Daoy (cell line): Measurements from ENCODE around the gene NHSL1. TPM values are rescaled to one million over a fixed set of nuclear protein-coding genes. Genes with fewer than 3 reads are reported as not detected.

Experiments used
- DNase-seq: peaks from one replicate; pipeline ENCODE4 v3.0.0-alpha.2; 2015; ENCODE audit warnings: low read depth
- total RNA-seq: library from RNA; depleted of rRNA; stranded (reverse); fragments of >200 nt; shearing (Covaris generic); gene quantifications from 2 replicates; pipeline ENCODE4 v1.2.3, GENCODE V29; 2014

The NHSL1 gene
- total RNA-seq, 1 experiment from 2014 or later: 4.2 TPM

GRCh38 chr6:138498629-138499302, 528 bp downstream of the NHSL1 start:
- no peak for DNase-seq

DNA sequence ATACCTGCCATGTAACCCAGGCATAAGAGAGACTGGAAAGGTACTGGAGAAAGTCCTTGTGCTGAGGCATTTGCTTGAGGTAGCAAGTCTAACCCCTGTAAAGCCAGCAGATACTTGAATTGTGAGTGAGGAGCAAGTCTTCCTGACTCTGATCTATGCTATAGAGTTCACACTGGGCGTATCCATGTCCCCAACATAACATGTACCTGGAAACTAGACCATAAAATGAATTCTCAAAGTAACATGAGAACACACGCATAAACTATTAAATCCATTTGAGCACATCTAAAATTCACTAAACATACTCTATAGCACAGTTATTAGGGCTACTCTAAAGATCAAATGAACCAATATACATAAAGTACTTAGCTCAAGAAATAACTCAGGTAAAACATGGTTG, 2.0 kb downstream of the NHSL1 start:
- no peak for DNase-seq

- DNase-seq: no peak
These were observed 5.0 kb downstream of the NHSL1 start for GRCh38 chr6:138494312-138494711.

- DNase-seq: peak; percentile 35
These were observed 5.9 kb downstream of the NHSL1 start for GRCh38 chr6:138493413-138493812.

GRCh38 chr6:138492871-138493270, 6.4 kb downstream of the NHSL1 start:
- DNase-seq: no peak

DNA sequence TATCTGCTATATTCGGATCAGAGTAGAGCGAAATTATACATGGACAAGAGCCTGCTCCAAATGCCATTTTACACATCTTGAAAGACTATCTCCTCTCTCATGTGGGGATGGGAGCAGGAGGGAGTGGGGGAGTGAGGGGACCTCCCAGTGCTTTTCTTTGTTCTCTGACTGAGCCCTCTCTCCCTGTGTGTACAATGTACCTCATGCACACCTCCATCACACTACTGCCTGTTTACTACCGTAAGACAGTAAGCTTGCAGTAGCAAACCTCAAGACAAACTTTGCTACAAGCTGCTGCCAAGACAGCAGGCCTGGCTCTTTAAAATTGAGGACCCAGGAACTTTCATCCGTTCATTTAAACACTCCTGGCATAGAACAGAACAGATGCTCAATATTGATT, 7.2 kb downstream of the NHSL1 start:
- no peak for DNase-seq

- no peak for DNase-seq
These were observed 8.3 kb downstream of the NHSL1 start for GRCh38 chr6:138491017-138491416.

DNA sequence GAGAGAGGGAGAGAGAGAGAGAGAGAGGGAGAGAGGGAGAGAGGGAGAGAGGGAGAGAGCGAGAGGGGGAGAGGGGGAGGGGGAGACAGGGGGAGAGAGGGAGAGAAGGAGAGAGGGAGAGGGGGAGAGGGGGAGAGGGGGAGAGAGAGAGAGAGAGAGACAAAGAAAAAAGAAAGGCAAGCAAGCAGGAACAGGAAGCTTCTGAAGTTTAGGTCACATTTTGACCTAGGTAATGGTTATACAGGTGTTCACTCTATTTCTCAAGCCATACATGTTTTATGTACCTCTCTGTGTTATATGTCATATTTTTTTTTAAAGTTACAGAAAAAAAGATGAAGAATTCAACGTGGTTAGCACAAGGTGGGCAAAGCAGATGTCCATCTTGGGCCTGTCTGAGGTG, 9.4 kb downstream of the NHSL1 start:
- DNase-seq: no peak

- no peak for DNase-seq
These were observed 12.1 kb downstream of the NHSL1 start for GRCh38 chr6:138487102-138487604.

GRCh38 chr6:138486249-138487101, 12.8 kb downstream of the NHSL1 start:
- peak; percentile 6 for DNase-seq

DNA sequence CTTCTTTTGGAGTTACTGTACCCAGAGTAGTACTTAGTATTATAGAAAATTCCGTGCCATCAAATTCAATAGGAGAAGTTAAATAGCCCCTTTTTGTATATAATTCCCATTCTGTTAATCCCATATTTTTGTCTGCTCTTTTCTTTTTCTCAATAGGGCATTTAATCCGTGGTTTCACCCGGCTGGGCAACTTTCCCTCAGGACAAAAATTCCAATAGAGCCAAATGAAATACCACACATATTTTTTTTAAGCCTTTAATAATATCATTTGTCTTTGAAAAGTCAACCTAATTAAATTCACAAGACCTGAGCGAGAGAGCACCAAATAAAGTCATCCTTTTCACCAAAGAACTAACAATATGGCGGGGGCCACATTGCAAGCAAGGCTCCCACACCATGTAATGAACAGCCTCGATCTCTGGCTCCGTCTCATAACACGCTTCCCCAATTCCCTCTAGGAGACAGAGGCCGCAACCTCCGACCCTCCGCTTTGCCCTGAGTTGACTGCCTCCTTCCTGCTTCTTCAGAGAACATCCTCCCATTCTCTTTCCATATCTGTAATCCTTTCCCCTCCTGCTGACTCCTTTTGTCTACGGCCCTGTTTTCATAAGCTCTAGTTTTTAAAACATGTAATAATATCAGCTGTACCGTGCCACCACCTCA, 13.6 kb downstream of the NHSL1 start:
- DNase-seq: no peak

DNA sequence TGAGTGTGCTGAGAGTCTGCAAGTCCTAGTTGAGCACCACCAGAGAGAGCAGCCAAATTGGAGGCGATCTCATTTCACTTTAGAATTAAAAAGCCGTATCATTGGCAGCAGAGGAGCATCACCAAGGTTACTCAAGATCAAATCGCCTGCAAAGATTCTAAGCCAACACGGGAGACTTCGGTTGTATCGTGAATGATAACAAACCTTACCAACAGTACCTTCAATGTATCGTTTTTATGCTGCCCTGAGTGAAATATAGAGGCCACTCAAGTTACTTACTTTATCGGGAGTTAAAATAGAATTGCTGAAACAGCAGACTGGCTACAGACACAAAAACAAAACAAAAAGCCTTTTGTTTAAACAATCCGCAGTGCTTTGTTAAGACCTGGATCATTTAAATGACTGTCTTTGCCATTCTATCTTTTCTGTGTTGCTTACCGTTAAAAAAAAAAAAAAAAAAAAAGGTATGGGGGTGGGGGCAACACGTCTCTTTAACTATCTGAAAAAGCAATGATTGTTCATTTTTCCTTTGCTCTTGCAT, 14.2 kb downstream of the NHSL1 start:
- DNase-seq: no peak

DNA sequence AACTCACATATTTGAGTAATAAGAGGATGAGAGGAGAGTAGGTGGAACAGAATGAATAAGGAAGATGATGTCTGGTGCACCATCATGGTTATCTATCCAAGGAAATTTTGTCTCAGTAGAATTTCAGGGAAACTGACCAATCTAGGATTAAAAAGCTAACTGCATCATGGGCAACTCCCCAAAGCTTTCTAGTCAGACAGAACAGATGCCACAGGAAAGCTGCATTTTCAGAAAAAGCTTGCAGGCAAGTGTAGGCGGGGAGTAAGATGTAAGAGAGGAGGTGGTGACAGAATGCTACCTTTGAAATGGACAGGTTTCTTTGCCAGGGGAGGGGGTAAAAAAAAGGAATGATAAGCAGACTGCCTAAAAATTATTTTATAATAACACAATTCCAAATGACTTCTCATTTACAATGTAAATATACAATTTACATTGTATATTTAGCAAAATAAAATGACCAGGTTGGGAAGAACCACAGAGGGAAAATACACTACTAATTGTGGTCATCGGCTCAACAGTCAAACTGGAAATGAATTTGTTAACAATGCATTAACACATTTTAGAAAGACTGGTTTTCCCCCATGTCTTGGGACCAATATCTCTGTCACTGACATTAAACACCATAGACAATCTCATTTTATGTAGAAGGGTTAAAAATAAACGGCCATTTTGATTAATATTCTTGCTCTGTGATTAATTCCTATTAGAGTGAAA, 15.1 kb downstream of the NHSL1 start:
- no peak for DNase-seq

DNA sequence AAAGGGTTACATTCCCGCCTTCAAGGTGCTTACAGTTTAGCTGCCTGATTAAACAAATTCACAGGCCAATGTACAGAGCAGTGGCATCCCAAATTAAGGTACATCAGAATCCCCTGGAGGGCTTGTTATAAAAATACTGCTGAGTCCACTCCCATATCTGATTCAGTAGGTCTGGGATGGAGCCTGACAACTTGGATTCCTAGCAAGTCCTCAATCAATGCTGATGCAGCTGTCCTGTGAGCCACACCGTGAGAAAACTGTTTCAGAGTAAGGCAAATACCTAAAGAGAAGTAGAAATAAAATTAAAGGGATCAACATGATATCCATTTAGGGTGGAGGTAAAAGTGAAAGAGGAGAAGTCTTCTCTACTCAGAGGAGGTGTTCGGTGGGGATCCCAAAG, 16.5 kb downstream of the NHSL1 start:
- DNase-seq: no peak

- no peak for DNase-seq
These were observed 18.9 kb downstream of the NHSL1 start for GRCh38 chr6:138480279-138480949.

- DNase-seq: no peak
These were observed 21.3 kb downstream of the NHSL1 start for GRCh38 chr6:138477913-138478539.

DNA sequence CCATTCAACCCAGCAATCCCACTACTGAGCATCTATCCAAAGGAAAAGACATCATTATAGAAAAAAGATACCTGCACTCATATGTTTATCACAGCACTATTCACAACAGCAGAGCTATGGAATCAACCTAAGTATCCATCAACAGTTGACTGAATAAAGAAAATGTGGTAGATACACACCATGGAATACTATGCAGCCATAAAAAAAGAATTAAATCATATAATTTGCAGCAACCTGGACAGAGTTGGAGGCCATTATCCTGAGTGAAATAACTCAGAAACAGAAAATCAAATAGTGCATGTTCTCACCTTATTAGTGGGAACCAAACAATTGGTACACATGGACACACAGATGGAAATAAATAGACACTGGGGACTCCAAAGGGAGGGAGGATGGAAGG, 23.2 kb downstream of the NHSL1 start:
- no peak for DNase-seq

DNA sequence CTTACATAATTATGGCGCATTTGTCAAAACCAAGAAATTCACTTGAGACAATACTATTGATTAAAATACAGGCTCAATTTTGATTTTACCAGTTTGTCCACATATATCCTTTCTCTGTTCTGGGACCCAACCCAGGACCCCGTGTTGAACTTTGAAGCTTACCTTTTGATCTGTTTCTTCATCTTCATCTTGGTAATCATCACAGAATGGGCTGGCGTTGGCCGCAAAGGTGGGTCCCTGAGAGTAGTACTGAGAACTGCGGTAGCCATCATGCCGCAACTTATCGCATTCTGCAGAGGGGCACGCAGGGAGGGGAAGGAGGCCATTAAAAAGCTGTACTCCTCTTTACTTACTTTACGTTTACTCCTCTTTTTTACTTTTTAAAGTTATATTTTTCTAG, 26.1 kb downstream of the NHSL1 start:
- no peak for DNase-seq

DNA sequence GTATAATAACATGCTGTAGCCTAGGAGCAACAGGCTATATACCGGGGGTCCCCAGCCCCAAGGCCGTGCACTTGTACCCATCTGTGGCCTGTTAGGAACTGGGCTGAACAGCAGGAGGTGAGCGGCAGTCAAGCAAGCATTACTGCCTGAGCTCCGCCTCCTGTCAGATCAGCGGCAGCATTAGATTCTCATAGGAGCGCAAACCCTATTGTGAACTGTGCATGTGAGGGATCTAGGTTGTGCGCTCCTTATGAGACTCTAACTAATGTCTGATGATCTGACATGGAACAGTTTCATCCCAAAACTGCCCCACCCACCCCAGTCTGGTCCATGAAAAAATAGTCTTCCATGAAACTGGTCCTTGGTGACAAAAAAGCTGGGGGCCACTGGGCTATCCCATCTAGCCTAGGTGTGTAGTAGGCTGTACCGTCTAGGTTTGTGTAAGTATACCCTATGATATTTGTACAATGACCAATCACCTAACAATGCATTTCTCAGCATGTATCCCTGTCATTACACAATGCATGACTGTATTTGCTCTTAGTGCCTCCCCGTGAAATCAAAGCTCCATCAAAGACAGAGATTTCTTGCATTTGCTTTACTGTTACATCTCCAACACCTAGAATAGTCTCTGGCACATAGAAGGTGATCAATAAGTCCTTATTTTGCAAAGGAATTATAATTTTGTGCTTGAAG, 30.8 kb downstream of the NHSL1 start:
- DNase-seq: peak; percentile 24

DNA sequence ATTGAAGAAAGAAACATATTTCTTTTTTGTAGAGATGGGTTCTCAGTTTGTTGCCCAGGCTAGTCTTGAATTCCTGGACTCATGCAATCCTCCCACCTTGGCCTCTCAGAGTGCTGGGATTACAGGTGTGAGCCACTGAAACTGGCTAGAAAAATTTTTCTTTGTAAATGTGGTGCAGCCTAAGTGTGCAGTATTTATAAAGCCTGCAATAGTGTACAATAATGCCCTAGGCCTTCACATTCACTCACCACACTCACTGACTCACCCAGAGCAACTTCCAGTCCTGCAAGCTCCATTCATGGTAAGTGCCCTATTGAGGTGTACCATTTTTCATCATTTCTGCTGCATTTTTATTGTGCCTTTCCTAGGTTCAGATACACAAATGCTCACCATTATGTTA, 31.4 kb downstream of the NHSL1 start:
- DNase-seq: no peak
